NCI-H2171 (cell line): ENCODE data around the gene BCL6B.
"Not testable (repeated sequence)": the region's sequence is repeated elsewhere in the genome, so short reads cannot be mapped to it uniquely, and the experiment has no call there.

Source experiments
- DNase-seq: peaks from one replicate; lab custom pipeline; 2025; lab: John Stamatoyannopoulos, UW

Gene BCL6B

DNA sequence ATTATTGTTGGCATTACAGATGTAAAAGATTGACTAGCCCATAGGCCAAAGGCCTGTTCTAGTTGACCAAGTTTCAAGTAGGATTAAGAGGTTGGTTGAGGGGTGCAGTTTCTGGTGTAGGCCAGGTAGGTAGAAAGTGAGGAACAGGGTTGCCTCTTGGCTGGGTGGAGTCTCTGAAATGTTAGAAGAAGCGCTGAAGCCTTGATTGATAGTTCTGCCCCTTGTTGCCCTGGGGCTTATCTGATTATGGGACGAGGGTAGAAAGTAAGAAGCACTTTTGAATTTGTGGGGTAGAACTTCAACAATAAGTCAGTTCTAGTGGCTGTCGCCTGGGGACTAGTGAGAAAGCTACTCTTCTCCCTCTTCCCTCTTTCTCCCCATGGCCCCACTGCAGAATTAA, 6.2 kb downstream of the BCL6B start:
- DNase-seq: no peak

DNA sequence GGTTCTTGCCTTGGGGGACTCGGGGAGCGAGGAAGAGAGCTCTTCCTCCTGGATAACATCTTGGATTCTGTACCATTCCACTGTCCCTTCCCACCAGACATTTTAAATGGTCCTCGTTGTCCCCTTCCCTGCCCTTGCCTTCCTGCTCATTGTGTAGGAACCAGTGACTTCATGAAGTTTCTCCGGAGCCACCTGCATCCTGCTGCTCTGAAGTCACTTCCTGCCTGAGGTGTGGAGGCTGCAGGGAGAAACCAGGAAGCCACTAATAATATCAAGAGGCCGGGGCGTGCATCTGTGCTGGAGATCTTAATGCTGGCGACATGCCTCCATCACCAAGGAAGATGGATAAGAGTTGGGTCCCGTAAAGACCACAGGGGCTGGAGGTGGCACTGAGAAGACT, 6.8 kb downstream of the BCL6B start:
- DNase-seq: no peak

DNA sequence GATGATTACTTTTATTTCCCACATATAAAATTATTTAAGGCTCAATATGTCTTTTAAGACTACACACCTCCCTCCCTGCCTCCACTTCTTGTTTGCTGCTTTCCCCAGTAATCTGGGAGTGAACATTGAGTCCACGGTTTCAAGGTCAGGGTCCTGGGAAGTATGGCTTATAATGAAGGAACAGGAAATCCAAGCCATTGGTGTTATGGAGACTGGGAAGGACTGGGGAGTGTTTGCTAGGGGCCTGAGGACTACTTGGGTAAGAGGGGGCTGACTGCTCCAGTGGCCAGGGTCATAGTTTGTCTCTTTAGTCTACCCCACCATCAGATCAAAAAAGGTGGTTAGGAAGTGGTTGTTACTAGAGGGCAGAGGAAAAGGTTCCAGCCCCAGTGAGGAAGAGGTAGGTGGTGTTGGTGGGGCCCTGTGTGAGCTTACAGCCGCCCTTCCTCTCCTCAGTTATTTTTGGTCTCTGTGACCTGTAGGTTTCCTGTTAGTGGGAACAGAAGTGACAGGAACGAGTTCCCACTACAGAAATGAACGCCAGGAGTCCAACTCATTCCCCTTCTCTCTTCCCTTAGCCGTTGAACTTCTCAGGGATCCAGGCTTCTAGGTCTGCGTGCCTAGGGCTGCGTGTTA, 12.2 kb downstream of the BCL6B start:
- DNase-seq: no peak

DNA sequence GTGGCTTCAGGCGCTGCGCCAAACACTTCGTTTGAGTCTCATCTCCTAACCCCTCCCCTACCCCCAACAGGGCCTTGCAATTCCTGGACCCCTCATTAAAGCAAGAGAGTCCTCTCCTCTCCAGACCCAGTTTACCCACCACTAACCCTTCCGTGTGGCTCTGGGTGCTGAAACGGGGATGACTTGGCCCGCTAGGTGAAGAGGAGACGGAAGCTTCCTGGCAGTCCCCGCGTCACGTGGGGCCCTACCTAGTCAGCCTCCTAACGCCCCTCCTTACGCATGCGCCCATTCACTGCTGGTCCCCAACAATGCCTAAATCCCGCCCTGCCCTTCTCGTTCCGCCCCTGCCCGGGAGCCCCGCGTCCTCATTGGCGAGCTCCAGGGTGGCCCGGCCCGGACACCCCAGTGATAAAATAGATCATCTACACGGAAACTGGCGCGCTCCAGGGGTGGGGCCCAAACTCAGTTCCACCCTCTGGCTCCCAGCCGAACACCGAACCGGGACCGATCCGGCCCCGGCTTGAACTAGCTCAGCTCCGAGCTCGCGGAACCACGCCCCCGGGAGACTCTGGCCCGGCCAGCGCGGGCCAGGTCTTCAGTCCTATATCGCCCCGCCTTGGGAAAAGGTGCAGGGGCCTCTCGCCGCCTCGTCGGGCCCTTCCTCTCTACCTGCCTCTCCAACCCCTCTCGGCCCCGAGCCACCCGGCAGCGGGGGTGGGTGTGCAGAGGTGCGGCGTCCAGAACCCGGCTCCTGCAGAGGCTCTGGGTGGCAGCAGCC, 12.9 kb downstream of the BCL6B start, which contains the start of gene SLC16A13:
TSS of gene SLC16A13 (plus strand) at position 425 of the 778 bp plus-strand sequence. CDS start 368 bp downstream, outside the sequence.
- DNase-seq: peak; percentile 95

DNA sequence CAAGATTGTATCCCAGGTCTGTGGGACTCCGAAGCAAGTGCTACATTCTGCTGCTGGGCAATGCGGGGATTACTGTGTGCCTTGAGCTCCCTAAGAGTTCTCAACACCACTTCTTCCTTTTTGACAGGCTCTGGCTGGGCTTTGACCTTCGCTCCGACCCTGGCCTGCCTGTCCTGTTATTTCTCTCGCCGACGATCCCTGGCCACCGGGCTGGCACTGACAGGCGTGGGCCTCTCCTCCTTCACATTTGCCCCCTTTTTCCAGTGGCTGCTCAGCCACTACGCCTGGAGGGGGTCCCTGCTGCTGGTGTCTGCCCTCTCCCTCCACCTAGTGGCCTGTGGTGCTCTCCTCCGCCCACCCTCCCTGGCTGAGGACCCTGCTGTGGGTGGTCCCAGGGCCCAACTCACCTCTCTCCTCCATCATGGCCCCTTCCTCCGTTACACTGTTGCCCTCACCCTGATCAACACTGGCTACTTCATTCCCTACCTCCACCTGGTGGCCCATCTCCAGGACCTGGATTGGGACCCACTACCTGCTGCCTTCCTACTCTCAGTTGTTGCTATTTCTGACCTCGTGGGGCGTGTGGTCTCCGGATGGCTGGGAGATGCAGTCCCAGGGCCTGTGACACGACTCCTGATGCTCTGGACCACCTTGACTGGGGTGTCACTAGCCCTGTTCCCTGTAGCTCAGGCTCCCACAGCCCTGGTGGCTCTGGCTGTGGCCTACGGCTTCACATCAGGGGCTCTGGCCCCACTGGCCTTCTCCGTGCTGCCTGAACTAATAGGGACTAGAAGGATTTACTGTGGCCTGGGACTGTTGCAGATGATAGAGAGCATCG, 15.4 kb downstream of the BCL6B start:
- no peak for DNase-seq

DNA sequence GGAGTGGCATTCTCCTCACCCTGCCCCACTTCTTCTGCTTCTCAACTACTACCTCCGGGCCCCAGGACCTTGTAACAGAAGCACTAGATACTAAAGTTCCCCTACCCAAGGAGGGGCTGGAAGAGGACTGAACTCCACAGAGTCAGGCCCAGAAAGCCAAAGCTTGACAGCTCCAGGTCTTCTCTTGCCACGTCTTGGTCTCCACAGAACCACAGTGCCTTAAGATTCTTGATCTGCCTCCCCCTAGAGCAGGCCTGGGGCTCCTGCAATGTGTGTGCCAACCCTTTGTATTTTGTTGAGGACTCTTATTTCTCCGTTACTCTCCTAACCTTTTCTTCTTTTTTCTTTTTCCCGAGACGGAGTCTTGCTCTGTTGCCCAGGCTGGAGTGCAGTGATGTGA, 17.0 kb downstream of the BCL6B start:
- no peak for DNase-seq

DNA sequence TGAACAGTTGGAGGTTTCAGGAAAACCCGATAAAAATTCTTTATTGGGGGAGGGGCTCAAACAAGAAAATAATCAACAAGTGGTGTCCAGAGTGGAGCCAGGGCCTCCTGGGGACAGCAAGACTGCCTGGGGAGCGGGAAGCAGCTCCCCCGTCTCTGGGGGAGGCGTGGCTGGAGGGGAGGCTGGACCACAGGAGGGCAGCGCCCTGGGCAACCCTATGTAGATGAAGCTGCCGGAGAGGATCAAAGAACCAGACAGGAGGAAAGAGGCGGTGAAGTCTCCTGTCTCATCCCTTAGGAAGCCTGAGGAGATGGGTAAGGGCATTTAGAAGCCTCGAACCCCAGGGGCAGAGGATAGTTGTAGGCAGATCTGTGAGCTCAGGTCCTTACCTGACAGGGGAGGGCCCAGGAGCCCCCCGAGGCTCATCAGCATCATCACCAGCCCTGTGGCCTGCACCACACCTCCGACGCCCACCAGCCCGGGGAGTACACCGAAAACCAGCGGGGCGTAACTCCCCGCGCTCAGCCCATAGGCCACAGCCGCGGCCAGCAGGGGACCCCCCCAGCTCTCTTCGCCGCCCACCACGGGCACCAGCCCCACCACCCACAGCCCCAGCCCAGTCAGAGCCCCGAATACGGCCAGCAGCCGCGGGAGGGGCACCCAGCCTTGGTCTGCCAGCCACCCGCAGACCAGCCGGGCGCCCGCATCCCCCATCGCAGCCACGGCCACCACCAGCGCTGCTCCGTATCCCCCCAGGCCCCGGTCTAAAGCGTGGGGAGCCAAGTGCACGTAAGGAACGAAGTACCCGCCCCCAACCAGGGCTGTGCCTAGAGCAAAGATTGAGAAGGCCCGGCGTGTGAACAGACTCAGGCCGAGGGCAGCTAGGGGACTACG, 19.0 kb downstream of the BCL6B start:
- DNase-seq: no peak

DNA sequence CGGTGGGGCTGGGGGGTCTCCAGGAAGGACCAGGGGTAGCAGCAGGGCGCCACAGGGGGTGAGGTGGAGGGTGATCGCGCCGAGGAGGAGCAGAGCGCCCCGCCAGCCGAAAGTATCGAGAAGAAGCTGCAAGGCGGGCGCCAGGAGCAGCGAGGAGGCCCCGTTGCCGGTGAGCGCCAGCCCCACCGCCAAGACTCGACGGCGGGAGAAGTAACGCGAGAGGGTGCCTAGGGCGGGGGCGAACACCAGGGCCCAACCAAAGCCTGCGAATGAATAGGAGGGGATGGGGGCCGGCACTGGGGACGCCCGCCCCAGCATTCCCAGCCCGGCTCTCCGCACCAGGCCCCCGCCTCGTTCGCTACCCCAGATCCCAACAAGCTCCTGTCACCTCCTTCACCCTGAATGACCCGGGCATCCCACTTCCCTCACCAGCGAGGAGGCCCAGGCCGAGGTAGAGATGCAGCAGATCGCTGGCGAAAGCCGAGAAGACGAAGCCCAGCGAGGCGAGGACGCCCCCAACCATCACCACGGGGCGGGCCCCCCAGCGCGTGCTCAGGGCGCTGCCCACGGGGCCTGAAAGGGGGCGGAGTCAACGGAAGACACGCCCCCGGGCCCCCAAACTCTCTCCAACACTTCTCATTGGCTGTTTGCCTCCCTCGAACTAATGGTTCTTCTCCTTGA, 19.8 kb downstream of the BCL6B start:
- DNase-seq: no peak

DNA sequence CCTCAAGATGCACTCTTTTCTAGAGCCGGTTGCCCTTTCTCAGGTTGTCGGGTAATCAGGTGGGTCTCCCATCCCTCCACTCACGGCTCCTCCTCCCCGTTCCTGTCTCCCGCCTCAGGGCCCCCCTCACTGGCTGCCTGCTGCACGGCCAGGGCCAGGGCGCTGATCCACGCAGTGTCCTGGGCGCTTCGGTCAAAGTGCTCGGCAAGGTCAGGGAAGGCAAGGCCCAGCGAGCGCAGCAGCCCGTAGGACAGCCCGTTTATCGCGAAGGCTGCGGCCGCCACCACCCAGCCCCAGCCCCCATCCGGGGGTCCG, 20.3 kb downstream of the BCL6B start:
- no peak for DNase-seq

DNA sequence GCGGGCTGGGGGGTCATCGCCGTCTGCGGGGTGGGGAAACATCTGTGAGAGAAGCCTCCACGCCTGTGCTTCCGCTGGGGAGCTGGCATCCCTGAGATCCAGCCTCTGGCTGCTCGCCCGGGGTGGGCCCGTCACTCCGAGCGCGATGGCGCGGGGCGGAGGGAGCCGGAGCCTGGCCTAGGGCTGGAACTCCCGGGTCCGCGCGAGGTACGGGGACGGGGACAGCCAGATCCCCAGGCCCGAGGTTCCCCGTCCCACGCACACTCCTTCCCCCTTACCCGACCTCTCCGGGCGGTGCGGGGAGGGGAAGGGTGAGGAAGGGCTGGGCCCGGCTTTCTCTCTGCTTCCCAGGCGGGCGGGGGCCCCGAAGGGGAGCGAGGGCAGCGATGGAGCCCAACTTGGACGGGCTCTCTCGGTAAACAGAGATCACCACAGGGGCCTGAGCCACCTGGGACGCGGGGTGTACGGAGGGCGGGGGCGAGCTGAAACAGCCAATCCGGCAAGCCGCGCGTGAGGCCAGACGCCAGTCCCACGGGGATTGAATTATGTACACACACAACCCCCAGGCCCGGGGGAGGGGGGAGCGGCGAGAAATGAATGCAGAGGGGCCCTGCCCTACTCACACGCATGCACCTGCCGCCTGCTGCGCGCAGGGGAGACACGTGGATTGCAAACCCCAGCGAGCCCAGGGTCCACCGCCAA, 20.8 kb downstream of the BCL6B start, which contains the start of gene SLC16A11:
TSS of gene SLC16A11 (minus strand) at position 596 of the 702 bp plus-strand sequence. CDS start at position 17, 579 bp downstream.
- DNase-seq: peak; percentile 96

DNA sequence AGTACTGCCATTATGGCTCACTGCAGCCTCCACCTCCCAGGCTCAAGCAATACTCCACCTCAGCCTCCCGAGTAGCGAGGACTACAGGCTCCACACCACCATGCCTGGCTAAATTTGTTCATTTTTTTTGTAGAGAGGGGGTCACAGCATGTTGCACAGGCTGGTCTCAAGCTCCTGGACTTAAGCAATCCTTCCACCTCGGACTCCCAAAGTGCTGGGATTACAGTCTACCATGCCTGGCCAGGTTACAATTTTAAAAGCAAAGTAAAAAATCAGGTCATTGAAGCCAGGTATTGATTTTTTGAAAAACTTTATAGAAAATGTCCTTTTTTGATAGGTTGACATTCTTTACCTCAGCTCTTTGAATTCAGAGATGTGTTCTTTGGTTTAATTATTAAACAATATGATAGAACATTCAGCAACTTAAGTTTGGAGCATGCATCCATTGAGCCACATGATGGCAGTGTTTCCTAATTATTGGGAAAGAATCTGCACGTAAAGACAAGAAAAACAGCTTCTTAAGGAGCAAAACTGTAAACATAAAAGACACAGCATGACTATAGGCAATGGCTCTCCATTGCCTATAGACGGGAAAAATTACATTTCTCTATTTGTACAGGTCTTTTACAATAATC, 22.8 kb downstream of the BCL6B start:
- peak; percentile 46 for DNase-seq

DNA sequence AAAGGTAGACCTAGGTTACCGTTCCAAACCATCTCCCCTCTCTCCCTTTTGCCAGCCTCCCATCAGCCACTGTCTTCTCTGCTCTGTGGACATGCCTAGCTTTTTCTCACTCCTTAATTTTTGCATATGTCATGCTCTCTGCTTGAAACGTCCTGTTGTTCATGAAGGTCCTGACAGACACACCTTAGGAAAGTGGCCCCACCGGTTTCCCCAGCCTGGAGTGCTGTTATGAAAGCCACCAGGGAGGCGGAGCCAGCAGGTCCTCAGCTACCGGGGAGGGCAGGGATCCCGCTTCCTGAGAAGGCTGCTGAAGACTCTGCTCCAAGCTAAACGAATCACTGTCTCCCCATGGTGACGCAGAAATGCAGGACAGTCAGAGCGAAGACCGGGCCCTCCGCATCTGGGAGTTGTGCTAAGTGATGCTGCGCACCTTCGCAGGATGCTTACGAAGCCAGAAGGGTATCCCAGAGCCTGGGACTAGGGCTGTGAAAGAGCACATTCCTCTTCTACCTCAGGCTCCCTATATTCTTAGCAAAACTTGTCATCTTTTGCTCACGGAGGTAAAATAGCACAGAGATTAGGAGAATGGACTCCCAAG, 23.4 kb downstream of the BCL6B start:
- DNase-seq: no peak

DNA sequence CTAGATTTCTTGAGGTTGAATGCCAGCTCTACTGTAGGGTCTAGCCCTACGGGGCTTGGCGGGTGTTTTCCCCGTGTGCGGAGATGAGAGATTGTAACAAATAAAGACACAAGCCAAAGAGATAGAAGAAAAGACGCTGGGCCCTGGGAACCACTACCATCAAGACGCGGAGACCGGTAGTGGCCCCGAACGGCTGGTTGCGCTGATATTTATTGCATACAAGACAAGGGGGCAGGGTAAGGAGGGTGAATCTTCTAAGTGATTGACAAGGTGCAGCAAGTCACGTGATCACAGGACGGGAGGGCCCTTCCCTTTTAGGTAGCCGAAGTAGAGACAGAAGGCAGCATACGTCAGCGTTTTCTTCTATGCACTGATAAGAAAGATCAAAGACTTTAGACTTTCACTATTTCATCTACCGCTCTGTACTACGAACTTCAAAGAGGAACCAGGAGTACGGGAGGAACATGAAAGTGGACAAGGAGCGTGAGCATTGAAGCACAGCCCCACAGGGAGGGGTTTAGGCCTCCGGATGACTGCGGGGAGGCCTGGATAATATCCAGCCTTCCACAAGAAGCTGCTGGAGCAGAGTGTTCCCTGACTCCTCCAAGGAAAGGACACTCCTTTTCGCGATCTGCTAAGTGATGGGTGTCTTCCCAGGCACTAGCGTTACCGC, 24.0 kb downstream of the BCL6B start:
- DNase-seq: not testable (repeated sequence)

DNA sequence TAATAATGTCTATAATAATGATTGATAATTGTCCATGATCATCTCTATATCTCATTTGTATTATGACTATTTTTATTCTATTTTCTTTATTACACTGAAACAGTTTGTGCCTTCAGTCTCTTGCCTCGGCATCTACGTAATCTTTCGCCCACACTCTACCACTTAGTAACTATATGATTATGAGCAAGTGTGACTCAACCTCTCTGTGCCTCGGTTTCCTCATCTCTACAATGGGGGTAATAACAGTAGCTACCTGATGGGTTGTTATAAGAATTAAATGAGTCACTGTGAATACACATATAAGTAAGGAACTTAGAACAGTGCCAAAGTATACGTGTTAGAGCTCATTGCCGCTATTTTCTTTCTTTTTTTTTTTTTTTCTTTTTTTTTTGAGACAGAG, 24.7 kb downstream of the BCL6B start:
- DNase-seq: no peak

DNA sequence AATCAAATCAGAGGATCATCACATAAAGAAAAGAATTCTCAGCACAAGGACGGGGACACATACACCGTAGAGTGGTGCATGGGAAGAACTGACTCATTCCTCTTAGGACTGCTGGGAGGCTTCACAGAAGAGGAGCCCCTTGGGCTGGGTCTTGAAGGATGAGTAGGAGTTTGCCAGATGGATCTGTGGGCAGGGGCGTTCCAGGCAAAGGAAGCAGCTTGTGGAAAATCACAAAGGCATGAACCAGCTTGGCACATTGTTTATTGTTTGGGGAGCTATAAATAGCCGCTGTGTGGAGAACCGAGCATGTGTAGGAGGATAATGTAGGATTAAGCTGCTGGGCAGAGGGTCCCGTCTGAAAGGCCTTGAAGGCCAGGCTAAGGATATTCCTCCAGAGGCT, 26.1 kb downstream of the BCL6B start:
- no peak for DNase-seq

DNA sequence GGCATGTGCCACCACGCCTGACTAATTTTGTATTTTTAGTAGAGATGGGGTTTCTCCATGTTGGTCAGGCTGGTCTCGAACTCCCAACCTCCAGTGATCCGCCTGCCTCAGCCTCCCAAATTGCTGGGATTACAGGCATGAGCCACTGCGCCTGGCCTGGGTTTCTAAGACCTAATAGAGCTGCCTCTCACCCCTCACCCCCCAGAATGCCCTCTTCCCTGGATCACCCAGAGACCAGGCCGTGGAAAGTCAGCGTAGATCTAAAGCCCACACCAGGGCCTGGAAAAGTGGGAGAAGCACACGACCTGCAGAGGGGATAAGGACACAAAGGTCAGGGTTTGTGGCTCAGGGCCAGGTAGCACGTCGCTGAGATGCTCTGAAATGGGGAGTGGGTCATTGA, 27.7 kb downstream of the BCL6B start:
- not testable (repeated sequence) for DNase-seq

DNA sequence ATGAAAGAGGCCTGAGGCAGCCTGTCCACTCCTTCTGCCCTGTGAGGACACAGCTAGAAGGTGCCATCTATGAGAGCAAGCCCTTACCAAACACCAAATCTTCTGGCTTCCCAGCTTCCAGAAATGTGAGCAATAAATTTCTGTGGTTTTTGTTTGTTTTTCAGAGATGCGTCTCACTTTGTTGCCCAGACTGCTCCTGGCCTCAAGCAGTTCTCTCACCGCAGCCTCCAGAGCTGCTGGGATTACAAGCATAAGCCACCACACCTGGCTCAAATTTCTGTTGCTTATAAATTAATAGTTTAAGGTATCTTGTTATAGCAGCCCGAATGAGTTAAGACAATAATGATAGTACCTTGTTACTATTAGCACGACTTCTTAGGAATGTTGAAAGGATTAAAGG, 33.5 kb downstream of the BCL6B start:
- no peak for DNase-seq

DNA sequence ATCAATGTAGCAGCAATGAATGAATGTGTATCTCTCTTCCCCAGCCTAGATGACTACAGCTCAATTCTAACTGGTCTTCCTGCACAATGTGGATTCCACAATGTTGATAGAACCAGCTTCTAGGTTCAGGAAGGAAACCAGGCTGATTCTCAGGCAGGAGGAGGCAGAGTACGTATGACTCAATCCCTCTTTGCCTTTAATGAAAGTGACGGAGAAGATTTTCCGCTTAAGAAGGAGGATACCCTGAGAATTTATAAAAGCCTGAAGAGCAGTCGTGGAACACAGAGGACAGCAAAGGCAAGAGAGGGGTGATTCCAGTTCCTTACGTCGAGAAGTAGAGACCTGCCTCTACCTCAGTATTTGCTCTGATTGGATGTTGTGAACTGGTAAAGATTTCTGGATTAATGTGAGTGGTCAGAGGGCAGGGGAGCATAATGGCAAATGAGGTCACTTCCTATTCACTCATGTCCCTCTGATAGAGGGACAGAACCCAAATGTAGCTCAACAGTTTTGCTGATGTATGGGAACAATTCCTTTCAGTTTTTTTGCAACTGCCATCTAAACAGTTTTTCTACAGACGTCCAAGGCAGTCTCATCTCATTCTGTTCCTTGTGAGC, 36.1 kb downstream of the BCL6B start:
- no peak for DNase-seq
